Measurements from ENCODE around the gene ZMIZ1.

The ZMIZ1 gene

GRCh38 chr10:79084012-79084971 is 15.5 kb downstream of the ZMIZ1 start:
- DNase-seq (ENCODE audit: low read depth) = peak; percentile 46
- TF ChIP-seq CTCF (conservative IDR thresholded peaks at IDR 0.05; ENCODE audit: low read depth, low read length) = no peak
- H3K4me3 ChIP-seq (ENCODE audit: low read length) = no peak overlapping the region

GRCh38 chr10:79084972-79085597 is 16.3 kb downstream of the ZMIZ1 start:
- H3K4me3 ChIP-seq (ENCODE audit: low read length) = no peak overlapping the region
- no peak for TF ChIP-seq CTCF (conservative IDR thresholded peaks at IDR 0.05; ENCODE audit: low read depth, low read length)
- DNase-seq (ENCODE audit: low read depth) = no peak

GRCh38 chr10:79086822-79087221 is 18.1 kb downstream of the ZMIZ1 start:
- no peak for TF ChIP-seq CTCF (conservative IDR thresholded peaks at IDR 0.05; ENCODE audit: low read depth, low read length)
- no peak for DNase-seq (ENCODE audit: low read depth)
- no peak overlapping the region for H3K4me3 ChIP-seq (ENCODE audit: low read length)

GRCh38 chr10:79087721-79088120 is 19.0 kb downstream of the ZMIZ1 start:
- DNase-seq (ENCODE audit: low read depth) = no peak
- H3K4me3 ChIP-seq (ENCODE audit: low read length) = no peak overlapping the region
- no peak for TF ChIP-seq CTCF (conservative IDR thresholded peaks at IDR 0.05; ENCODE audit: low read depth, low read length)

- TF ChIP-seq CTCF (conservative IDR thresholded peaks at IDR 0.05; ENCODE audit: low read depth, low read length) = no peak
- no peak overlapping the region for H3K4me3 ChIP-seq (ENCODE audit: low read length)
- DNase-seq (ENCODE audit: low read depth) = no peak
Measured at GRCh38 chr10:79088176-79088575, 19.4 kb downstream of the ZMIZ1 start.

GRCh38 chr10:79088613-79089355 is 20.0 kb downstream of the ZMIZ1 start:
- no peak overlapping the region for H3K4me3 ChIP-seq (ENCODE audit: low read length)
- no peak for TF ChIP-seq CTCF (conservative IDR thresholded peaks at IDR 0.05; ENCODE audit: low read depth, low read length)
- no peak for DNase-seq (ENCODE audit: low read depth)

Data from retinal pigment epithelial cell (primary cell).